GM23338 (cell line): Measurements from ENCODE around the gene UBASH3A.

ENCODE experiments used
- CTCF ChIP-seq, 2 experiments: fragments of 200-600 bp in 1 of 2; sonication (generic) in 1 of 2; conservative IDR thresholded peaks; 2 replicates each; pipeline versions ENCODE4 v1.5.1 to v1.6.1; 2016 to 2017; ENCODE audit warnings: antibody characterized with exemption in 2 of 2, low read depth in 2 of 2, mild to moderate bottlenecking in 2 of 2, moderate library complexity in 1 of 2
- EZH2 ChIP-seq: fragments of 200-600 bp; sonication (generic); IDR thresholded peaks from one replicate; pipeline ENCODE4 v1.8.0; 2017; ENCODE audit warnings: antibody characterized with exemption, mild to moderate bottlenecking, low read depth; ENCODE audit not compliant: unreplicated experiment
- POLR2AphosphoS5 ChIP-seq: IDR thresholded peaks from 2 replicates; pipeline ENCODE4 v1.6.1; 2016; ENCODE audit warnings: antibody characterized with exemption, low read depth
- REST ChIP-seq: IDR thresholded peaks from one replicate; pipeline ENCODE4 v1.6.1; 2018; ENCODE audit warnings: antibody characterized with exemption; ENCODE audit not compliant: unreplicated experiment

GRCh38 chr21:42361286-42361685, 42.4 kb upstream of the UBASH3A start:
- TF ChIP-seq EZH2 (no peak), CTCF (conservative IDR thresholded peaks at IDR 0.05; ENCODE audit: low read depth in 2 of 2) (no peak), POLR2AphosphoS5 (no peak), REST (no peak)
